GM19239 (cell line): ENCODE measurements around the gene CCDC57.
"Not testable (repeated sequence)": the region's sequence is repeated elsewhere in the genome, so short reads cannot be mapped to it uniquely, and the experiment has no call there.

Experiments used
- DNase-seq: peaks from one replicate; pipeline ENCODE4 v3.0.0; 2011; ENCODE audit warnings: low spot score; ENCODE audit not compliant: insufficient read length
- FAIRE-seq: peaks from 2 replicates; lab custom pipeline; 2011; peaks lifted over from hg19 to GRCh38; lab: Jason Lieb, UNC

Gene CCDC57

GRCh38 chr17:82212331-82213250, at the start of gene CCDC57:
Gene CCDC57, minus strand, starts transcription at chr17:82212842. Its CDS starts 10,898 bp downstream, at chr17:82201944.
- DNase-seq (peak; percentile 95), FAIRE-seq (peak; percentile 4)

GRCh38 chr17:82262344-82262743, 49.7 kb upstream of the CCDC57 start:
- FAIRE-seq (no peak), DNase-seq (no peak)

- not testable (repeated sequence) for DNase-seq, FAIRE-seq
Observed at GRCh38 chr17:82259972-82260961, 47.6 kb upstream of the CCDC57 start.

GRCh38 chr17:82258555-82258954, 45.9 kb upstream of the CCDC57 start:
- DNase-seq: no peak

GRCh38 chr17:82257473-82257872, 44.8 kb upstream of the CCDC57 start:
- DNase-seq: no peak
- FAIRE-seq: no peak

More at GRCh38 chr17:82258555-82258954, 45.9 kb upstream of the CCDC57 start:
- FAIRE-seq: no peak

GRCh38 chr17:82256242-82256885, 43.7 kb upstream of the CCDC57 start:
- DNase-seq (no peak), FAIRE-seq (no peak)

GRCh38 chr17:82255402-82255972, 42.8 kb upstream of the CCDC57 start:
- no peak for FAIRE-seq
- no peak for DNase-seq

- FAIRE-seq, DNase-seq: not testable (repeated sequence)
Observed at GRCh38 chr17:82254746-82255145, 42.1 kb upstream of the CCDC57 start.

GRCh38 chr17:82254096-82254495, 41.5 kb upstream of the CCDC57 start:
- FAIRE-seq, DNase-seq: not testable (repeated sequence)

- no peak for DNase-seq
- no peak for FAIRE-seq
Observed at GRCh38 chr17:82253179-82253544, 40.5 kb upstream of the CCDC57 start.

GRCh38 chr17:82252511-82253178, 40.0 kb upstream of the CCDC57 start:
- FAIRE-seq: no peak

GRCh38 chr17:82250868-82251500, 38.3 kb upstream of the CCDC57 start:
- FAIRE-seq (no peak), DNase-seq (no peak)

More at GRCh38 chr17:82252511-82253178, 40.0 kb upstream of the CCDC57 start:
- DNase-seq: no peak

- DNase-seq (no peak), FAIRE-seq (no peak)
Observed at GRCh38 chr17:82249896-82250581, 37.4 kb upstream of the CCDC57 start.

GRCh38 chr17:82248815-82249674, 36.4 kb upstream of the CCDC57 start:
- FAIRE-seq (no peak), DNase-seq (no peak)

GRCh38 chr17:82247856-82248671, 35.4 kb upstream of the CCDC57 start:
- FAIRE-seq: no peak

GRCh38 chr17:82247182-82247823, 34.7 kb upstream of the CCDC57 start:
- no peak for FAIRE-seq
- DNase-seq: no peak

More at GRCh38 chr17:82247856-82248671, 35.4 kb upstream of the CCDC57 start:
- DNase-seq: no peak
